ENCODE measurements around the gene ETV7.

- no peak for TF ChIP-seq CTCF (conservative IDR thresholded peaks at IDR 0.05; ENCODE audit: low read depth, low read length)
- TF ChIP-seq EZH2 (IDR thresholded peaks at IDR 0.05; ENCODE audit: borderline replicate concordance, low read depth, low read length, poor library complexity, severe bottlenecking), result no peak
Measured at GRCh38 chr6:36317623-36318022, 69.8 kb downstream of the ETV7 start.

Measured in A673 (cell line).